Mesenchymal stem cell (in vitro differentiated cells and primary cell): ENCODE results near the gene ZNF578.

Source experiments
- DNase-seq: peaks from one replicate; pipeline ENCODE4 v3.0.0-alpha.2; 2013
- H2AFZ ChIP-seq: one replicate; pipeline ENCODE4 v1.6.1; 2013; ENCODE audit warnings: low read depth, mild to moderate bottlenecking, control low read depth, inconsistent platforms, low read length, moderate library complexity
- H2AK5ac ChIP-seq: 2 replicates; pipeline ENCODE4 v1.6.1; 2013; ENCODE audit warnings: low read length, moderate library complexity, mild to moderate bottlenecking, inconsistent platforms; ENCODE audit not compliant: severe bottlenecking
- H2BK120ac ChIP-seq: one replicate; pipeline ENCODE4 v1.6.1; 2013; ENCODE audit warnings: low read depth, mild to moderate bottlenecking, inconsistent platforms, low read length, moderate library complexity
- H2BK12ac ChIP-seq, 2 experiments: one replicate each; pipeline ENCODE4 v1.6.1; 2013; ENCODE audit warnings: inconsistent platforms in 2 of 2, low read length in 2 of 2, mild to moderate bottlenecking in 2 of 2, moderate library complexity in 2 of 2, control low read depth in 1 of 2
- H2BK15ac ChIP-seq: one replicate; pipeline ENCODE4 v1.6.1; 2013; ENCODE audit warnings: mild to moderate bottlenecking, low read depth, inconsistent platforms; ENCODE audit not compliant: poor library complexity, severe bottlenecking
- H2BK5ac ChIP-seq: 2 replicates; pipeline ENCODE4 v1.6.1; 2013; ENCODE audit warnings: low read depth, mild to moderate bottlenecking, low read length, control low read depth, inconsistent platforms; ENCODE audit not compliant: poor library complexity, severe bottlenecking
- H3K14ac ChIP-seq, 2 experiments: one replicate each; pipeline ENCODE4 v1.6.1; 2013; ENCODE audit warnings: inconsistent platforms in 2 of 2, low read length in 2 of 2, control low read depth in 1 of 2, mild to moderate bottlenecking in 1 of 2, moderate library complexity in 1 of 2
- H3K18ac ChIP-seq, 2 experiments: one replicate each; pipeline ENCODE4 v1.6.1; 2013; ENCODE audit warnings: inconsistent platforms in 2 of 2, low read length in 2 of 2, control low read depth in 1 of 2, low read depth in 1 of 2, mild to moderate bottlenecking in 1 of 2
- H3K23ac ChIP-seq, 2 experiments: one replicate each; pipeline ENCODE4 v1.6.1; 2013; ENCODE audit warnings: inconsistent platforms in 2 of 2, low read length in 2 of 2, mild to moderate bottlenecking in 2 of 2, moderate library complexity in 2 of 2, control low read depth in 1 of 2
- H3K27ac ChIP-seq: 2 replicates; pipeline ENCODE4 v1.5.1; 2013; ENCODE audit warnings: mild to moderate bottlenecking, moderate library complexity, low read length, control low read depth, inconsistent platforms; ENCODE audit not compliant: poor library complexity, severe bottlenecking
- H3K27me3 ChIP-seq, 2 experiments: 2 replicates each; pipeline versions ENCODE4 v1.6.1 to v1.7.0; 2013; ENCODE audit warnings: low read length in 2 of 2, mild to moderate bottlenecking in 2 of 2, moderate library complexity in 2 of 2, control low read depth in 1 of 2, inconsistent platforms in 1 of 2; ENCODE audit not compliant: control insufficient read depth in 1 of 2, insufficient read depth in 1 of 2
- H3K36me3 ChIP-seq, 2 experiments: 2 replicates each; pipeline versions ENCODE4 v1.6.1 to v1.7.0; 2013; ENCODE audit warnings: low read length in 2 of 2, control low read depth in 1 of 2, inconsistent platforms in 1 of 2, low read depth in 1 of 2, mild to moderate bottlenecking in 1 of 2; ENCODE audit not compliant: insufficient read depth in 2 of 2, control insufficient read depth in 1 of 2
- H3K4ac ChIP-seq, 2 experiments: one replicate each; pipeline ENCODE4 v1.6.1; 2013; ENCODE audit warnings: inconsistent platforms in 2 of 2, low read length in 2 of 2, mild to moderate bottlenecking in 2 of 2, moderate library complexity in 2 of 2, control low read depth in 1 of 2, low read depth in 1 of 2
- H3K4me1 ChIP-seq: 2 replicates; pipeline ENCODE4 v1.6.1; 2013; ENCODE audit warnings: low read depth, low read length, control low read depth; ENCODE audit not compliant: control insufficient read depth, insufficient read depth
- H3K4me2 ChIP-seq: 2 replicates; pipeline ENCODE4 v1.6.1; 2013; ENCODE audit warnings: low read length, mild to moderate bottlenecking, inconsistent platforms; ENCODE audit not compliant: poor library complexity, severe bottlenecking
- H3K4me3 ChIP-seq, 2 experiments: 2 replicates each; pipeline versions ENCODE4 v1.5.1 to v1.7.0; 2013; ENCODE audit warnings: low read length in 2 of 2, mild to moderate bottlenecking in 2 of 2, control low read depth in 1 of 2, low read depth in 1 of 2; ENCODE audit not compliant: insufficient read depth in 1 of 2
- H3K79me1 ChIP-seq: replicated peaks from 2 replicates; pipeline ENCODE4 v1.6.1; 2013; ENCODE audit warnings: mild to moderate bottlenecking, control low read depth, low read length, inconsistent platforms; ENCODE audit not compliant: poor library complexity, severe bottlenecking
- H3K9ac ChIP-seq: 2 replicates; pipeline ENCODE4 v1.7.0; 2013; ENCODE audit warnings: mild to moderate bottlenecking, low read length, moderate library complexity
- H3K9me3 ChIP-seq: 2 replicates; pipeline ENCODE4 v1.7.0; 2013; ENCODE audit warnings: mild to moderate bottlenecking, low read length; ENCODE audit not compliant: control insufficient read depth
- H4K8ac ChIP-seq: one replicate; pipeline ENCODE4 v1.6.1; 2013; ENCODE audit warnings: inconsistent platforms, mild to moderate bottlenecking, low read length, moderate library complexity
- H4K91ac ChIP-seq: one replicate; pipeline ENCODE4 v1.6.1; 2013; ENCODE audit warnings: mild to moderate bottlenecking, low read length, inconsistent platforms
- WGBS: methylation state at CpG from one replicate; pipeline ENCODE4 v1.1.7; 2013; ENCODE audit warnings: mixed read lengths; 5-methylcytosine and 5-hydroxymethylcytosine counted together

The ZNF578 gene

GRCh38 chr19:52442179-52442578, 11.2 kb upstream of the ZNF578 start:
- H3K79me1 ChIP-seq = no peaks in the 10 kb centered on the region
- DNase-seq = no peak
- H3K4me3 ChIP-seq = no peak overlapping the region
- no peak overlapping the region for H3K14ac ChIP-seq
- H2AFZ ChIP-seq = no peak overlapping the region
- H4K91ac ChIP-seq = no peak overlapping the region
- no peak overlapping the region for H2BK12ac ChIP-seq
- no peak overlapping the region for H2BK5ac ChIP-seq
- no peak overlapping the region for H2BK120ac ChIP-seq
- H3K4ac ChIP-seq = no peak overlapping the region
- no peak overlapping the region for H3K27ac ChIP-seq
- H3K36me3 ChIP-seq = no peaks in the 10 kb centered on the region
- H3K4me2 ChIP-seq = no peak overlapping the region
- H4K8ac ChIP-seq = no peak overlapping the region
- H3K27me3 ChIP-seq = no peaks in the 10 kb centered on the region
- no peak overlapping the region for H3K9ac ChIP-seq
- 53% methylated on average over 3 of the region's 3 CpGs for whole genome bisulfite sequencing
- no peak overlapping the region for H2AK5ac ChIP-seq
- H2BK15ac ChIP-seq = no peak overlapping the region
- H3K23ac ChIP-seq = no peak overlapping the region
- H3K9me3 ChIP-seq = peaks cover 74% of the 10 kb centered on the region
- H3K18ac ChIP-seq = no peak overlapping the region
- no peaks in the 10 kb centered on the region for H3K4me1 ChIP-seq

- no peak overlapping the region for H2AFZ ChIP-seq
- no peak overlapping the region for H3K23ac ChIP-seq
- H3K4ac ChIP-seq = no peak overlapping the region
- H3K79me1 ChIP-seq = no peaks in the 10 kb centered on the region
- H2BK12ac ChIP-seq = no peak overlapping the region
- no peak overlapping the region for H4K91ac ChIP-seq
- DNase-seq = no peak
- H3K9ac ChIP-seq = no peak overlapping the region
- no peak overlapping the region for H3K27ac ChIP-seq
- peaks cover 72% of the 10 kb centered on the region for H3K9me3 ChIP-seq
- no peak overlapping the region for H3K4me2 ChIP-seq
- no peak overlapping the region for H2BK120ac ChIP-seq
- no peaks in the 10 kb centered on the region for H3K4me1 ChIP-seq
- H2BK5ac ChIP-seq = no peak overlapping the region
- H3K4me3 ChIP-seq = no peak overlapping the region
- H3K14ac ChIP-seq = no peak overlapping the region
- no peak overlapping the region for H2AK5ac ChIP-seq
- WGBS = 69% methylated on average over 2 of the region's 2 CpGs
- H3K27me3 ChIP-seq = no peaks in the 10 kb centered on the region
- H3K36me3 ChIP-seq = no peaks in the 10 kb centered on the region
- H2BK15ac ChIP-seq = no peak overlapping the region
- no peak overlapping the region for H4K8ac ChIP-seq
- H3K18ac ChIP-seq = no peak overlapping the region
Observed at GRCh38 chr19:52444506-52444905, 8.8 kb upstream of the ZNF578 start.

GRCh38 chr19:52451241-52451640, 2.1 kb upstream of the ZNF578 start:
- no peak for DNase-seq
- Histone ChIP-seq H2AK5ac (no peak overlapping the region), H3K27me3 (no peaks in the 10 kb centered on the region), H2BK12ac (no peak overlapping the region), H3K4ac (no peak overlapping the region), H2AFZ (no peak overlapping the region), H3K9me3 (peaks cover 76% of the 10 kb centered on the region), H3K27ac (no peak overlapping the region), H2BK15ac (no peak overlapping the region), H4K8ac (no peak overlapping the region), H3K4me1 (no peaks in the 10 kb centered on the region), H3K4me3 (no peak overlapping the region), H2BK5ac (no peak overlapping the region), H3K18ac (no peak overlapping the region), H4K91ac (no peak overlapping the region), H3K14ac (no peak overlapping the region), H3K36me3 (peaks cover 3 to 5% of the 10 kb centered on the region in 2 experiments), H2BK120ac (no peak overlapping the region), H3K79me1 (no peaks in the 10 kb centered on the region), H3K4me2 (no peak overlapping the region), H3K9ac (no peak overlapping the region), H3K23ac (no peak overlapping the region)
- 96% methylated on average over 41 of the region's 41 CpGs for WGBS

- no peak overlapping the region for H4K91ac ChIP-seq
- 49% methylated on average over 6 of the region's 14 CpGs for WGBS
- peaks cover 3% of the 10 kb centered on the region for H3K79me1 ChIP-seq
Observed at GRCh38 chr19:52464798-52465470, 11.6 kb downstream of the ZNF578 start.

More at GRCh38 chr19:52464798-52465470, 11.6 kb downstream of the ZNF578 start:
- no peak overlapping the region for H2BK15ac ChIP-seq
- no peak overlapping the region for H2AK5ac ChIP-seq
- no peak overlapping the region for H3K9ac ChIP-seq
- no peaks in the 10 kb centered on the region for H3K27me3 ChIP-seq
- H3K23ac ChIP-seq = no peak overlapping the region
- no peaks in the 10 kb centered on the region for H3K4me1 ChIP-seq
- no peak overlapping the region for H3K18ac ChIP-seq
- H3K4me2 ChIP-seq = no peak overlapping the region
- no peak for DNase-seq
- no peak overlapping the region for H2BK5ac ChIP-seq
- H4K8ac ChIP-seq = no peak overlapping the region
- H3K9me3 ChIP-seq = peaks cover 98% of the 10 kb centered on the region
- H3K14ac ChIP-seq = no peak overlapping the region
- H3K4me3 ChIP-seq = peak overlapping the region in 1 of 2 experiments; percentile 47
- no peak overlapping the region for H3K27ac ChIP-seq
- H3K4ac ChIP-seq = no peak overlapping the region
- H2BK12ac ChIP-seq = no peak overlapping the region
- H2AFZ ChIP-seq = no peak overlapping the region
- no peak overlapping the region for H2BK120ac ChIP-seq
- H3K36me3 ChIP-seq = peaks cover 0 to 12% of the 10 kb centered on the region in 2 experiments
